HG03521 (cell line): ENCODE results near the gene TCF12.

Experiments
- ATAC-seq: cut with Tn5 transposase; IDR thresholded peaks from one replicate; pipeline ENCODE4 v1.9.1; 2021; ENCODE audit warnings: mild to moderate bottlenecking, moderate library complexity; ENCODE audit not compliant: unreplicated experiment

The TCF12 gene

DNA sequence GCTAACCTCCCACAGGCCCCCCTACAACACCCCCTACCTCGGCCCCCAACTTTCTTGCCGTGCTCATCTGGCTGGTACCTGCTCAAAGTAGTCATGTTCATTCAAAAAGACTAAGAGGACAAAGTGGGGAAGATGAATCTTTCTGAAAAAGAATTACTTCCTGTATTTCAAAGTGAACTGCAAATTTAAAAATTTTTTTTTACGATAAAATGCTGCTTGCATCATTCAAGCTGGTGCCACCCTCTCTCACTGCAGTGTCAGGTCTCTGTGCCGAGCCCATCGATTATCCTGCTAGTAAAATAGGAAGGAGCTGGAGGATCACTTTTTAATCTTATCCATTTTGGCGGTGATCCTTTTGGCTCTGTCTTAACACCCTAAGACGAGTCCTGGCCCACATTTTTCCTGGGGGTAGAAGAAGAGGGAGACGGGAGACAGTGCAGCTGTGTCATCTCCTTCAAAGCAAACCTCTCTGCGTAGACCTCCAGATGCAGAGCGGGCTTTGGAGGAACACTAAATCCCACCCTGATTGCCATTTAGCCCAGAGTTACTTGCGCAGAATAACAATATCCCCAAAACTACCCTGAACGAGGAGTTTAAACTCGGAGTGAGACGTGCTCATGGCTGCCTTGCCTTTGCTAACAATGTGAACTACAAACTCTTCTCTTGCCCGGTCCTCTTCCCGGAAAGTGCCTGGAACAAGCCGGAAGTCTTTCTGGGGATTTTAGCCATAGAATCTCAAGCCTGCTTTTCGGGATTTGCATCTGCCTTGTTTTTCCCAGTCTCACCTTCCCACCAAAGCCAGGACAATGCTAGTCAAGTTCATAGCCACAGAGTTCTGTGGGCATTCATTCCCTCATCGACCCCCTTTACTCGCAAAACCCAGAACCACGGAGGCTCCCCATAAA lies 391.7 kb downstream of the TCF12 start:
- ATAC-seq = no peak

DNA sequence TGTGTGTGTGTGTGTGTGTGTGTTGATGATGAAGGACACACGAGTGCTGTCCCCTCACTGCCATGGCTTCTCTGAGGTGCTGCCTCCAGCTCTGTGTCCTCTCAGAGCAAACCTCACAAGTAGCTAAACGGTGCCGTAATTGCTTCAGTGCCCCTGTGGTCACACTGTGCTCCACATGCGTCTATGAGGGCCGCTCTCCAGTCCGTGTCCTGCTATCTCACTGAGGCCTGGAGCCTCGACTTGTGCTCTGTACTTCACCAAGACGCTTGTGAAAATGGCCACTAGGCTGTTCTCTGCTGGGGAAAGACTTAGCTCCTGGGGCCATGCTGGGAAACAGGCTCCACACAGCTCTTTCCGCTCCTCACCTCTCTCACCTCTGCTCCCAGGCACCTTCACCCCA lies 392.4 kb downstream of the TCF12 start:
- ATAC-seq = no peak

DNA sequence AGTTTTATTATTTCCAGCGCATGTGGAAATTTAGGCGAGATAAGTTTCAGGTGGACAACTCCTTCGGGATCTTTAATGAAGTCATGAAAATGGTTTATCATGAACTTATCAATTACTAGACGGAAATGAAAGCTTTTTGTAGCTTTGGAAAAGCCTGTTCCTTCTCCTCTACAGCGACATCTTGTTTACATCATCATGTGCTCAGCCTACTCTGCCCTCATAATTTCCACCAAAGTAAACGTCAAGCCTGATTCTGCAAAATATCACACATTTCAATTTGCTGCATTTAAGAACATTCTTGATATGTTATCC lies 393.5 kb downstream of the TCF12 start:
- ATAC-seq = no peak

DNA sequence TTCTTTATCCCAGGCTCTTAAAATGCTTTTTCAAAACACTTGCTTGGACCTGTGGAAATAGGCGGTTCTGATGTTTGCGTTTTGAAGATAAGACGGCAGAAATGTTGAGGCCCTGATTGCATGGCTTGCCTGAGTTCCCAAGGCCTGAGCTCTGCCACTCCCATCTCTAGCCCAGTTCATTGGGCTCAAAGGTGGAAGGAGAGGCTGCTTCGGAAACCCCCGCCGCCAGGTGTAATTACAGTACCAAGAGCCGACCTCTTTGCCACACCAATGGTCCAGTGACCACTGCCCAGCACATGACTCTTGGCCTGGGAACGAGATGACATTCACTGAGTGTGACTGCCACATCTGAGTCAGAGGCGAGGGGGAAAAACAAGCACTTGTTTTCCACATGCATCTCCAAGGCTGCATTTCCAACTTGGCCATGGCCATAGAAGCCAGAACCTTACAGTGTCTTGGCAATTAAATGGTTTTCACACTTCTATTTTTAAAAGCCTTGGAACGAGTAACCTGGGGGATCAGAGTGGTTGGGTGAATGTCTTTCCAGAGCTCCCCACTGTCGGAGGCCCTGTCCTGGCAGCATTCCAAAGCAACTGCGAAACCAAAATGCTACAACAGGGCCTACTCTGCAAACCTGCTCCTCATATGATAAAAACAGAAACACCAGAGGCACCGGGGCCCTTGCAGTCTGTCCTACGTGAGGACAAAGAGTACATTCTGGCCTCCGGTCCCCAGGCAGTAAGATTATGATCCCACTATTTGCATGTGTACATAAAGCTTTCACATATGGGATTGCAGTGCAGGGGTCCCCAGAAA lies 394.1 kb downstream of the TCF12 start:
- ATAC-seq = no peak

DNA sequence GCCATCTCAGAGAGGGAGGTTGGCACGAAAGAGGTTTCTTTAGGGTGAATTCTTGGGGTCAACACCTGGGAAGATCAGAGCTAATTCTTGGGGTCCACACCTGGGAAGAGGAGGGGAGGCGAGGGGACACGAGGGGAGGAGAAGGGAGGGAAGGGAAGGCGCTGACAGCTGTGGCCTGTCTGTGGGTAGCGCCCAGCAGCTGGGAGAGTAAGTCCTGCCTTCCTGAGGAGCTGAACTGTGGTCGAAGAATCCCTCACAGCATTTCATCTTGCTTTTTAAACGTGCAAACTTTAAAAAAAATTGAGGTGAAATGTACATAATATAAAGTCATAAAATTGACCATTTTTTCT lies 394.7 kb downstream of the TCF12 start:
- ATAC-seq = no peak

DNA sequence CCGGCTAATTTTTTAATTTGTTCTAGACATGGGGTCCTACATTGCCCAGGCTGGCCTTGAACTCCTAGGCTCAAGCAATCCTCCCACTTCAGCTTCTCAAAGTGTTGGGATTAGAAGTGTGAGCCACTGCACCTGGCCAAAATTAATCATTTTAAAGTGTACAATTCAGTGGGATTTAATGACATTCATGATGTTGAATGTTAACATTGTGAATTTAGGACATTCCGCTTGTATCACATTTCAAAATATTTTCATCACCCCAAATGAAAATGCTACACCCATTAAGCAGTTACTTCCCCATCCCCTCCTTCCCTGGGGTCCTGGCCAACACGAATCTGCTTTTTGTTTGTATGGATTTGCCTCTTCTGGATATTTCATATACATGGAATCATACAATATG lies 395.8 kb downstream of the TCF12 start:
- ATAC-seq = no peak

DNA sequence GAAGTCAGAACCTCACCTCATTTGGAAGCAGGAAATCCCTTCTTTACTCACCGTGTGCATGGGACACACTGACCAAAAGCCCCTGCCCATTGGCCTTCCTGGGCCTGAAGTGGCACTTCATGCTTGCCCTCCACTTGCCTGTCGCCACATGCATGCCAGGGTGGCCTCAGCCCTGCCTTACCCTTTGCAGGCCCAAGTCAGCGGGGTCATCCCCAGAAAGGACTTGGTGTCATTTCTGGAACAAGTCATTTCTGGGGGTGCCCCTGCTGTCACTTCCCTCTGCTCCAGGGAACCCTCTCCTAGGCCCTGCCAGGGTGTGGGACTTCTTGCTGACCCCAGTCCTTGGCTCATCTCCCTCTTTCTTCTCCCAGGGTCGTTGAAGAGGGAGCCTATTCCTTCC lies 398.0 kb downstream of the TCF12 start:
- no peak for ATAC-seq

DNA sequence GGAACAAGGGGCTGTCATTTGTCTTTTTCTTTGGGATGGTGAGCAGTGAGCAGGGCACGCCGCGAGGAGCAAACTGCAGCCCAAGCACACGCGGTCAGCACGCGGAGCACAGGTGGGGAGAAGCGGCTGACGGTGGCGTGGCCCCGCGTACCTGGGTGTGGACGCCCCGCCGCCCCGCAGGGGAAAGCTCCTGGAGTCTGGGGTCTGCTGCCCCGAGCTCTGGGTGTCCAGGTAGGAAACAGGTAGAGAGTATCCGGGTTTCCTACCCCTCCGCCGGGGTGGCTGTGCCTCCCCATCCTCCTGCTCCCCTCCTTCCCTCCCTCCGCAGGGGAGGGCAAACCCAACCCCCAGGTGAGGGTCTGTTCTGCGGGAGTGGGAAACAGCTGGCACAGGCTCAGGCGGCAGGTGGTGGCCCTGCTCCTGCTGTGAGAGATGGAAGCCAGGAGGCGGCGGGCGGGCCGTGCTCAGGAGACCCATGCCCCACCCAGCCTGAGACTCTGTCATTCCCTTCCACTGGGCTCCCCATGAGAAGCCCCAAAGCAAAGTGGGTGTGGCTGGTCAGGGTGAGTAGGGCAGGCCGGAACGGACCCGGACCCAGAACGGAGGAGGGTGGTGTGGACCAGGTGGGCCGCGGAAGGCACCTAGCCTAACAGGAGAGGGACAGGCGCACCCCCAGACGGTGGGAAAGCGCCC lies 400.9 kb downstream of the TCF12 start:
- ATAC-seq = no peak

DNA sequence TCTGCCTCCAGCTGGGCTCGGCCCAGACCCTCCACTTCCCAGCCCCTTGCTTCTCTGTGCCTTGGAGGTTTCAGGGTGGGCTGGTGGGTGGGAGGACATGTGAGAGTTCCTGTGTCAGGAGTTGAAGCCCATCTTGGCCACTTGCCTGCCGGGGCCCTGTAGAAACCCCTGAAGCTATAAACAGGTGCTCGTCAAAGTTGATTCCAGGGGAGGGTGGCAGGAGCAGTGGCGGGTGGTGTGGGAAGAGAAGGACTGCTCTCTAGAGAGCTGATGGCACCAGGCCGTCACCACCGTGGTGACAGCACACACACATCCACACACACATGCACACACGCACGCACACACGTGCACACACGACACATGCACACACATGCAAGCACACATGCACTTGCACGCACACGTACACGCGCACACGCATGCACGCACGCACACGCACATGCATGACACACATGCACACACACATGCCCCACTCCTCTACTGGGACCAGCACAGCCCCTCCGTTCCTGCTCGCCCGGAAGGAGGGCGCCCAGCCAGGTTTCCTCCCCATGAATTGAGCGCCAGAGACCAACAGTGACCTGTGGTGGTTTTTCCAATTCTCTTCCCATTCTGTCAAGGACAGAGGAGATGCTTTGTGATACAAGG lies 401.6 kb downstream of the TCF12 start:
- no peak for ATAC-seq

DNA sequence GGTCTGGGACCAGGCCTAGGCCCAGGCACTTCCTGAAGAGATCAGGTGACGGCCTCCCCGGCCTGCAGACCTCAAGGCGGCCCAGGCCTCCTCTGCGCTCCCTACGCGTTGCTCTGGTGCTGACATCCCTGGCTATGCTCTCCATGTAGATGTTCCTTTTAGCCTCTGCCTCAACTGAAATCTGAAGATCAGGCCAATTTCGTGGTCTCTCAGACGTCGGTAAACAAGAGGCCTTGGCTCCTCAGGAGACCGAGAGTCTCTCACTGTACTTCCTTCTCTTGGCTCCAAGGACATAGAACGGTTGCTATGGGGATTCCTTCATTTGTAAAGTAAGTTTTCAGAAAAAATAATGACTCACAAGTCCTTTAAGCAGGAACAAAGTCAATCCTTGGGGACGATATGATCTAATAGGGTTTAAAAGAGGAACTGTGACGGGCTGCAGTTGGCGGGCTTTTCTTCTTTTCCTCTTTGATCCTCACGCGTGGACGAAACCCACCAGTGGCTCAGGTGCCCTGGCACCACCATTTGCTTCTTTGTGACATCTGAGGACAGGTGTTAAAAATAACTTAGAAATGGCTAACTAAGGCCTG lies 402.3 kb downstream of the TCF12 start:
- no peak for ATAC-seq

DNA sequence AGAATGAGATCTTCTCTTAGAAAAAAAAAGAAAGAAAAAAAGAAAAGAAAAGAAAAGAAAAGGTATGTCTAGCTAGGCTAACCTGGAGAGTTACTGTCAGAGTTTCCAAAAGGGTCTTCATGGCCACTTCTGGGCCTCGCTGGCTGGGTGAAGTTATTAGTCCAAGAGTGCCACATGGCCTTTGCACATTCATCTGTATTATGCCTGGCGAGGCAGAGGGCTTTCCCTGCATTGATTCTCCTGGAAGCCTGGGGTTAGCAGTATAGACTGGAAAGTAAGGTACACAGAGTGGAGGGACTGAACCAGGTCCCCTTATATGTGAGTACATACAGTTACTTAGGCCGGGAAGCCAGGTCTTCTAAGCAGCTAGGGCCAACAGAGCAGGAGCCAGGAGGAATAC lies 403.0 kb downstream of the TCF12 start:
- ATAC-seq = no peak

DNA sequence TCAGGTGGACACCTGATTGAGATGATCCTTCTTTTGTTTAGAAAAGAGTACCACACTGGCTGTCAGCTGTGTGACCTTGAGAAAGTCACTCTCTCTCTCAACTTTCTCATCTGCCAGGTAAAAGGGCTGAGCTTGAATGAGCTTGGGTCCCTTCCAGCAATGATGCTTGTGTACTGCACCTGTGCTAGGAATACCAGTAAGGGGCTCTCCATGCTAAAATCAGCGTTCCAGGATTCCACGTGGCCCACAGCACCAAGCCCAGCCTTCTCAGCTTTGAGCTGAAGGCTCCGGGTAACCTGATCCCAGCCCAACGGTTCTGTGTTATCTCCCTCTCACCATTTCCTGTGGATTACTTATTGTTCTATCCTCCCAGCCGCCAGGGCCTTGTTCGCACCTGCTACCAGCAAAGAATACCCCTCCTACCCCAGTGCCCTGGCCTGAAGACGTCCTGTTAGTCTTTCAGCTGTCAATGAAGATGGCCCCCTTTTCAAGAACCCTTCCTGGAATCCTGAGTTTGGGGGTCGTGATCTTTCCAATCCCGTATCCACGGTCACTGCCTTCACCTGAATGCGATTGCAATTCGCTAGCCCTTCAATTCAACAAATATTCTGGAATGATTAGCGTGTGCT lies 403.6 kb downstream of the TCF12 start:
- no peak for ATAC-seq

DNA sequence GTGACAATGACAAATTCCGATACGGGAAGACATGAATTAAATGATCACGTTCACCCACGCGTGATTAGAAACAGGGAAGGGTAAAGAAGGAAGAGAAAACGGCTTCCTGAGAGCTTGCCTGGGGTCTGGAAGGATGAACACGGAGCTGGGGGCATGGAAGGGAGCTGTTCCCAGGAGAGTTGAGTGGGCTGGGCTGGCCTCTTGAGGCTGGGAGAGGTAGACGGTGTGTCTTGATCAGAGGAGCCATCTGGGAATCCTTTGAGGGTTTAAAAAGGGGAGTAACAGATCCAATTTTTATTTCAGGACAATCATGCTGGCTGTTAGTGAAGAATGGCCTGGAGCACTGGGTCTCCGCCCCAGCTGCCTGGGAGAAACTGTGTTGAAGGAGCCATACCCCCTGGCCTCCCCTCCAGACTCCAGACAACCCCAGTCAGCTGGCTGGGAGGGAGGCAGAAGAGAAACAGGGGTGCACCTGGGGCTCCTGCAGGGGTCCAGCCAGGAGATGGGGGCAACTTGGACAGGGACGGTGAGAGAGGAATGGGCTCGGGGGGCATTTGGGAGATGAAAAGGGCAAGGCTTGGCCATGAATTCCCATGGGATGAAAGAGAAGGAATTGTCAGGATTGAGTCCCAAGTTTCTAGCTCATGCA lies 404.3 kb downstream of the TCF12 start:
- no peak for ATAC-seq

DNA sequence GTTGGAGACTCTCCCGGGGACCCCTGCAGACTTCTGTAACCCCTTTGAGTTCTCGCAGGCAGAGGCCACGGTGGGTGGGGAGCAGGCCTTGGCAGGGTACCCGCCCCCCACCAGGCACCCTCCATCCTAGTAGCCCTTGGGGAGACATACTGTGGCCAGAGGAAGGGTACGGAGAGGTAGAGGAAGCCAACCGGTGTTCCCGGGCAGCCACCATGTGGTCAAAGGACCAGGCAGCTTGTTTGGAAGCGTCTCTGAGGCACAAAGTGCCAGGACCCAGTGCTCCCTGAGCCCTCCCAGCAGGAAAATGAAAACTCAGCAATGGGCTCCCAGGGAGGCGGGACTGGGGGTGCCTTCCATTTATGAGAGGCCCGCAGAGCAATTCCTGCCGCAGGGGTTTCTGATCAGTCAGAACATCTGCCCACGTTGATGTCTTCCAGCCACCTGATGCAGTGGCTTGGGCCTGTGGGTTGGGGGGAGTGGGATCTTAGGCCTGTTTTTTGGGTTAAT lies 404.9 kb downstream of the TCF12 start:
- no peak for ATAC-seq

DNA sequence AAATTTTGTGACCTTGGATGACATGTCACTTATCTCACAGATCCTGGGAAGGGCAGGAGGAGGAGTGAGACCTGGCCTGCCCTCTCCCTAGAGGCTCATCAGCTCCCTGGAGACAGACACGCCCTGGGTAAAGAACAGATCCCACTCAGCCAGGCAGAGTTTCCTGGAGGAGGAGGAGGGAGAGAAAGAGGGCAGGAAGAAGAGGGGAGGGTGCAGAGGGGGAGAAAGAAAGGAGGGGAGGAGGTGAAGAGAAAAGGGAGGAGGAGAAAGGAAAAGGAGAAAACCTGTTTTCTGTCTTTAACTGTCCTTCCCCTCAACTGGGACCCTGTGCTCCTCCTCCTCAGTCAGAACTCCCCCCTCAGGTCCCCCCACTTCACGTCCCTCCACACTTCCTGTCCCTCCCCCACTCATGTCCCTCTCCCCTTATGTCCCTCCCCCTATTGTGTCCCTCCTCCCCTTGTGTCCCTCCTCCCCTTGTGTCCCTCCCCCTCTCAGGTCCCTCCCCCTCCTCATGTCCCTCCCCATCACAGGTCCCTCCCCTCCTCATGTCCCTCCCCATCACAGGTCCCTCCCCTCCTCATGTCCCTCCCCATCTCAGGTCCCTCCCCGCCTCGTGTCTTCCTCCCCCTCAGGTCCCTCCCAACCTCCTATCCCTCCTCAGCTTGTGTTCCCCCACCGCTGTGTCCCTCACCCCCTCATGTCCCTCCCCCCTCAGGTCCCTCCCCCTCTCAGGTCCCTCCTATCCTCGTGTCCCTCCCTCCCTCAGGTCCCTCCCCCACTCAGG lies 405.6 kb downstream of the TCF12 start:
- no peak for ATAC-seq

DNA sequence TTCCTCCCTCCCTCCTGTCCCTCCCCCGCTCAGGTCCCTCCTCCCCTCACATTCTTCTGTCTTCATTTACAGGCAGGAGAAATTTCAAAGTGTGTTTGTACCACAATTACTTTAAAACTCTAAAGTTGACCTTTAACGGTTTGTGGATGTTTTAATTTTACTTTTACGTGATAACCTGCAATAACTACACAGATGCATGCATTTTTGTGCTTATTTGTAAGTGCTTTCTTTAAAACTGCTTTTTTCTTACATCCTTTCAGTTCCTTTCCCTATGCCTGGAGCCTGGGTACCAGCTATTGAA lies 406.1 kb downstream of the TCF12 start:
- ATAC-seq = no peak

DNA sequence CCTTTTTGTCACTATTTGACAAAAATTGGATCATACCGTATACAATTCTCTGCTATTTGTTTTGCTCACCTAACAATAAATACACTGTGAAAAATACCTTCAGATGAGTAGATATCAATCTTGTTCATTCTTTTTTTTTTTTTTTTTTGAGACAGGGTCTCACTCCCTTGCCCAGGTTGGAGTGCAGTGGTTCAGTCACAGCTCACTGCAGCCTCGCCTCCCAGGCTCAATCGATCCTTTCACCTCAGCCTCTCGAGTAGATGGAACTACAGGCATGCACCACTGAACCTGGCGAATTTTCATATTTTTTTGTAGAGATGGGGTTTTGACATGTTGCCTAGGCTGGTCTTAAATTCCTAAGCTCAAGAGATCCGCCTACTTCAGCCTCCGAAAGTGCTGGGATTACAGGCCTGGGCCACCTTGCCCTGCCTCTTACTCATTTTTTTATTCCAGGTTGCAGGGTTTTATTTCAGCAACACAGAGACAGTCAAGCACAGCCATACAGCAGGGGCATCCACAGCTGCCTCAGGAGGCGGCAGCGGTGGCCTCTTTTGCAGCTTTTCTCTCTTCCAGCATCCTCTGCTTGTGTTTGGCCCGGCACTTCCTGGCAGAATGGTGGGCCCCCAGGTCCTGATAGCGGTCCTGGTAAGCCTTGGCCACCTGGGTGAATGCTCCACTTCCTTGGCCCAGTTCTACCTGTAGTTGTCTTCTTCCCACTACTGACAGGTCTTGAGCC lies 406.7 kb downstream of the TCF12 start:
- ATAC-seq = no peak

DNA sequence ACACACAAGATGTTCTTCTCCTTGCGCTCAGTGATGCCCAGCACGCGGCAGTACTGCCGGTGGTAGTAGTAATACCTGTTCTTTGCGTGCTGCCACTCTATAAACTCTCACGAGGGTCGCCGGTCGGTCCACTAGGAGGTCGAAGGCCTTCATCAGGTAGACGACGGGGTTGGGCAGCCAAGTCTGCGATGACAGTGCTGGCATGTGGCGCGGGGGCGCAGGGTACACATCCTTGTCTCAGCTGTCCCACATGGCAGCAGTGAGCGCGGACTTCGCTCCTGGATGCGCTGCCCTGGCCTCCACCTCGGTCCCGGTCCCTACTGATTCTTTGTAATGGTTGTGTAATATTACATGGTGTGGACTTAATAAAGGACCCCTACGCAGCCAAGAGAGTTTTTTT lies 407.8 kb downstream of the TCF12 start:
- ATAC-seq = no peak
